Esophagus muscularis mucosa (tissue), 3 donors: ENCODE results near the gene LRRC4C.

ENCODE experiments used
- POLR2A ChIP-seq: fragments of 450-650 bp; IDR thresholded peaks from one replicate; pipeline ENCODE4 v1.6.1; 2017; ENCODE audit warnings: antibody characterized with exemption, moderate library complexity, mild to moderate bottlenecking, low read depth
- POLR2AphosphoS5 ChIP-seq, 2 donors: sonication (generic); formaldehyde crosslinking; IDR thresholded peaks; one replicate each; pipeline ENCODE4 v1.6.1; 2017; ENCODE audit warnings: antibody characterized with exemption in 2 of 2
- TF ChIP-seq, protein P1 (sequence below), 3 experiments: fragments of 200-600 bp in 2 of 3; fragments of 450-650 bp in 1 of 3; sonication (generic) in 2 of 3; IDR thresholded peaks; one replicate each; pipeline ENCODE4 v1.5.1; 2017 to 2019; ENCODE audit warnings: antibody characterized with exemption in 3 of 3, mild to moderate bottlenecking in 2 of 3, moderate library complexity in 1 of 3

DNA sequence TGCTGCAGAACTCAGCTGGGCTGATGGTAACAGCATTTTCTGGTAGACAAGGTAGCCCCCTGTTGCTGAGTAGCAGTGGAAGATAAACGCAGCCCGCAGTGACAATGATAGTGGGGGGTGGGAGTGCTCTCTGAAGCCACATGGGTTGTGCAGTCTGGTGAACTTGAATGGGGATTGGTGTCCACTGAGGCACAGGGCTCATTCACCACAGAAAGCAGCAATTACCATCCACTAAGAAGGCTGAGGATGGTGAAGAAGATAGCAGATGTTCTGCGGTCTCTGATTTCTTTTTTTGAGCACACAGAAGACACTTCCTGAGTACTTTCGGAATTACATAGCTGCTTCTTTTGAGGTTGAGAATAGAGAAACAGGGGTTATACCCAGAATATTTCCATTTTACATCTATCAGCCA, 150.3 kb downstream of the LRRC4C start:
- TF ChIP-seq POLR2A, result no peak
- TF ChIP-seq, protein P1, sequence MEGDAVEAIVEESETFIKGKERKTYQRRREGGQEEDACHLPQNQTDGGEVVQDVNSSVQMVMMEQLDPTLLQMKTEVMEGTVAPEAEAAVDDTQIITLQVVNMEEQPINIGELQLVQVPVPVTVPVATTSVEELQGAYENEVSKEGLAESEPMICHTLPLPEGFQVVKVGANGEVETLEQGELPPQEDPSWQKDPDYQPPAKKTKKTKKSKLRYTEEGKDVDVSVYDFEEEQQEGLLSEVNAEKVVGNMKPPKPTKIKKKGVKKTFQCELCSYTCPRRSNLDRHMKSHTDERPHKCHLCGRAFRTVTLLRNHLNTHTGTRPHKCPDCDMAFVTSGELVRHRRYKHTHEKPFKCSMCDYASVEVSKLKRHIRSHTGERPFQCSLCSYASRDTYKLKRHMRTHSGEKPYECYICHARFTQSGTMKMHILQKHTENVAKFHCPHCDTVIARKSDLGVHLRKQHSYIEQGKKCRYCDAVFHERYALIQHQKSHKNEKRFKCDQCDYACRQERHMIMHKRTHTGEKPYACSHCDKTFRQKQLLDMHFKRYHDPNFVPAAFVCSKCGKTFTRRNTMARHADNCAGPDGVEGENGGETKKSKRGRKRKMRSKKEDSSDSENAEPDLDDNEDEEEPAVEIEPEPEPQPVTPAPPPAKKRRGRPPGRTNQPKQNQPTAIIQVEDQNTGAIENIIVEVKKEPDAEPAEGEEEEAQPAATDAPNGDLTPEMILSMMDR (IDR thresholded peaks at IDR 0.05), result no peak
- TF ChIP-seq POLR2AphosphoS5 (IDR thresholded peaks at IDR 0.05), result no peak
